Measurements from ENCODE around the gene ATXN3. TPM values are rescaled to one million over a fixed set of nuclear protein-coding genes. Genes with fewer than 3 reads are reported as not detected.
A peak's percentile ranks its signal among the peaks of the same experiment; 100 is the strongest.

The ATXN3 gene
- total RNA-seq, 1 experiment from 2014 or later: 33.1 TPM

- no peak overlapping the region for H3K27ac Mint-ChIP-seq
- ChIA-PET CTCF (interaction anchor here (0.6 to 2.8 kb wide), 3 partner anchors 27 to 609 kb away, joined by 5 to 12 read pairs (median 6); partner anchors contain the start of gene ATXN3), POLR2A (no interaction called here)
- no peak overlapping the region for H3K4me3 Mint-ChIP-seq
- H3K27me3 Mint-ChIP-seq (ENCODE audit: low read depth): no peaks in the 10 kb centered on the region
- no peaks in the 10 kb centered on the region for H3K9me3 Mint-ChIP-seq
- ATAC-seq (no peak), DNase-seq (ENCODE audit: low spot score) (no peak)
- no peaks in the 10 kb centered on the region for H3K4me1 Mint-ChIP-seq
- TF ChIP-seq TCF7 (CRISPR knock-in tag; IDR thresholded peaks at IDR 0.05; ENCODE audit: low read depth): no peak
- no peak for TF ChIP-seq ATF1 (CRISPR knock-in tag; IDR thresholded peaks at IDR 0.05)
- TF ChIP-seq ZNF396 (CRISPR knock-in tag; IDR thresholded peaks at IDR 0.05; ENCODE audit: borderline replicate concordance): no peak
- no peak for TF ChIP-seq NR3C1 (CRISPR knock-in tag; conservative IDR thresholded peaks at IDR 0.05; ENCODE audit: low read depth)
- no peak for TF ChIP-seq OVOL2 (CRISPR knock-in tag; IDR thresholded peaks at IDR 0.05; ENCODE audit: borderline replicate concordance)
- peaks cover 76% of the 10 kb centered on the region for H3K36me3 Mint-ChIP-seq
Measured at GRCh38 chr14:92134456-92134855, 28.1 kb upstream of the ATXN3 start.

- Mint-ChIP-seq H3K36me3 (peaks cover 32% of the 10 kb centered on the region), H3K4me1 (peaks cover 21% of the 10 kb centered on the region), H3K4me3 (peak overlapping the region; percentile 98), H3K9me3 (no peaks in the 10 kb centered on the region), H3K27ac (peak overlapping the region; percentile 96), H3K27me3 (ENCODE audit: low read depth) (no peaks in the 10 kb centered on the region)
- ATAC-seq: no peak
- no peak for DNase-seq (ENCODE audit: low spot score)
- ChIA-PET POLR2A (interaction anchor here (0.8 to 3.6 kb wide), 3 partner anchors 15 to 82 kb away, joined by 3 to 30 read pairs (median 9); partner anchors contain the start of genes ATXN3 and TRIP11), CTCF (interaction anchor here (0.5 to 8.2 kb wide), 4 partner anchors 15 to 231 kb away, joined by 3 to 91 read pairs (median 6); partner anchors contain the start of gene ATXN3)
- TF ChIP-seq ZBTB21 (CRISPR knock-in tag; IDR thresholded peaks at IDR 0.05; ENCODE audit: borderline replicate concordance) (no peak), STAT6 (CRISPR knock-in tag; conservative IDR thresholded peaks at IDR 0.05; ENCODE audit: low read depth) (no peak), AR (CRISPR knock-in tag; IDR thresholded peaks at IDR 0.05) (no peak)
Measured at GRCh38 chr14:92122761-92123160, 16.4 kb upstream of the ATXN3 start.

- ATAC-seq: peak; percentile 12
- ChIA-PET POLR2A (interaction anchor here (0.7 to 3.6 kb wide), 6 partner anchors 15 to 201 kb away, joined by 3 to 30 read pairs (median 6); partner anchors contain the start of genes ATXN3, SLC24A4 and TRIP11), CTCF (interaction anchor here (0.5 to 8.2 kb wide), 6 partner anchors 15 to 231 kb away, joined by 3 to 91 read pairs (median 6); partner anchors contain the start of gene ATXN3)
- no peak for DNase-seq (ENCODE audit: low spot score)
- Mint-ChIP-seq H3K36me3 (peaks cover 32% of the 10 kb centered on the region), H3K4me1 (peaks cover 21% of the 10 kb centered on the region), H3K27ac (peak overlapping the region; percentile 96), H3K27me3 (ENCODE audit: low read depth) (no peaks in the 10 kb centered on the region), H3K9me3 (no peaks in the 10 kb centered on the region), H3K4me3 (peak overlapping the region; percentile 98)
- no peak for TF ChIP-seq CDX4 (CRISPR knock-in tag; IDR thresholded peaks at IDR 0.05; ENCODE audit: borderline replicate concordance)
- TF ChIP-seq ZNF317 (CRISPR knock-in tag; IDR thresholded peaks at IDR 0.05; ENCODE audit: borderline replicate concordance, low read depth): no peak
- no peak for TF ChIP-seq EMX1 (CRISPR knock-in tag; IDR thresholded peaks at IDR 0.05)
- TF ChIP-seq ZBTB21 (CRISPR knock-in tag; IDR thresholded peaks at IDR 0.05; ENCODE audit: borderline replicate concordance): no peak
- TF ChIP-seq SMAD4 (CRISPR knock-in tag; IDR thresholded peaks at IDR 0.05): no peak
- TF ChIP-seq NFATC4 (CRISPR knock-in tag; IDR thresholded peaks at IDR 0.05): no peak
- TF ChIP-seq HMGA2 (CRISPR knock-in tag; IDR thresholded peaks at IDR 0.05): no peak
- TF ChIP-seq ZNF532 (CRISPR knock-in tag; IDR thresholded peaks at IDR 0.05; ENCODE audit: borderline replicate concordance): no peak
- TF ChIP-seq SOX15 (CRISPR knock-in tag; IDR thresholded peaks at IDR 0.05): no peak
- TF ChIP-seq CREM (CRISPR knock-in tag; IDR thresholded peaks at IDR 0.05): no peak
Measured at GRCh38 chr14:92122351-92122677, 15.9 kb upstream of the ATXN3 start.
